AG08396 (cell line): ENCODE results near the gene KCNRG.
"Not testable (repeated sequence)": the region's sequence is repeated elsewhere in the genome, so short reads cannot be mapped to it uniquely, and the experiment has no call there.

Experiments
- DNase-seq: peaks from one replicate; pipeline ENCODE4 v3.0.0; 2012; ENCODE audit warnings: low spot score, mixed read lengths

The KCNRG gene, protein sequence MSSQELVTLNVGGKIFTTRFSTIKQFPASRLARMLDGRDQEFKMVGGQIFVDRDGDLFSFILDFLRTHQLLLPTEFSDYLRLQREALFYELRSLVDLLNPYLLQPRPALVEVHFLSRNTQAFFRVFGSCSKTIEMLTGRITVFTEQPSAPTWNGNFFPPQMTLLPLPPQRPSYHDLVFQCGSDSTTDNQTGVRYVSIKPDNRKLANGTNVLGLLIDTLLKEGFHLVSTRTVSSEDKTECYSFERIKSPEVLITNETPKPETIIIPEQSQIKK

DNA sequence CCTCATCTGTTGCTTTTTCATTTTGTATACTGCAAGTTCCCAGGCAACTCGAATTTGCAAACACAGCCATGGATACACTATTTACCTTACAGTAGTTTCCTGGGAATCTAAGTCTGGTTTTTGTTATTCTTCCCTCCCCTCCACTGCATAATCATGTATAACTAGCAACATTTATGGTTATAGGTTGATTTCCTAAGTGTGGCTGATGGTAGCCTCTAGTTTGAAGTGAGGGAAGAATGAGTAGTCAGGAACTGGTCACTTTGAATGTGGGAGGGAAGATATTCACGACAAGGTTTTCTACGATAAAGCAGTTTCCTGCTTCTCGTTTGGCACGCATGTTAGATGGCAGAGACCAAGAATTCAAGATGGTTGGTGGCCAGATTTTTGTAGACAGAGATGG lies at the start of gene KCNRG:
Gene KCNRG, plus strand, starts transcription at position 187 of the 400 bp plus-strand sequence. Its CDS starts 50 bp downstream, at position 237.
- no peak for DNase-seq

DNA sequence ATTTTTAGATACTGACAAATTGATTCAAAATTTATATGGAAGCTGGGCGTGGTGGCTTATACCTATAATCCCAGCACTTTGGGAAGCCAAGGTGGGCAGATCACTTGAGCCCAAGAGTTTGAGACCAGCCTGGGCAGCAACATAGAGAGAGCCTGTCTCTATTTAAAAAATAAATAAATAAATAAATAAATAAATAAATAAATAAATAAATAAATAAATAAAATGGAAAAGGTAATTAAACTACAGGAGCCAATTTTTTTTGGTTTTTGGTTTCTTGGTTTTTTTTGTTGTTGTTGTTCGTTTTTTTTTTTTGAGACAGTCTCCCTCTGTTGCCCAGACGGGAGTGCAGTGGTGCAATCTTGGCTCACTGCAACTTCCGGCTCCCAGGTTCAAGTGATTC lies 47.8 kb upstream of the KCNRG start:
- DNase-seq, result no peak

DNA sequence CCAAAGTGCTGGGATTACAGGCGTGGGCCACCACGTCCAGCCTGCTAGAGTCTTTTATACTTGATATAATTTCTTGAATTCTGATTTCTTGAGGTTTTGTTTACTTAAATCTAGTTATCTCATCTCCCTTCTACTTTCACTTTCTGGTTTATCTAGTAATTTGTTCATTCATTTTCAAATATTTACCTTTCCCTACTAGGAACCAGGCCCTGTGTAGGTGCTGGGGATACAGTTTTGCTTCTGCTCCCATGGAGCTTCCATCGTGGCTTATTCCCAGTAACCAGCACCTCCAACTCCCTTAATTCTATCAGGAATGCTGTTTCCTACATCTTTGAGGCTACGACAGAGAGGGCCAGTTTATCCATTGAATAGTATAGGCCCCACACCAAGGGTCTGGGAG lies 42.5 kb upstream of the KCNRG start:
- no peak for DNase-seq

DNA sequence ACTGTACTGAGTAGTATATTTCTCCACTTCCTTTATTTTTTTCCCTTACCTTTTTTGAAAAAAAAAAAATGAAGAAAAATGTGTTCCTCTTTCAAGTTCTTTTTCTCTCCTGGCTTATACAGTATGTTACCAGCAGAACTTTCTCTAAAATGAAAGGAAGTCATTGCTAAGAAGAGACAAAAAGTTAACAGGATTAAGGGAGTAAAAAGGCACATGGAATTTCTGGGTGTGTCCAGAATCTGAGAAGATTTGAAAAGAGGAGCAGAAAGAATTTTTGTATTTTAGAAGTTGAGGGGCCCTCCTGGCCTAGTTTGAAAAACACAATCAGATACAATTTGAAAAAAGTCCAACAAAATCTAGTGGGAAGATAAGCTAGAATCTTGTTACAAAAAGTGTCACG lies 39.4 kb upstream of the KCNRG start:
- DNase-seq, result no peak

GRCh38 chr13:49976314-49977258 lies 38.7 kb upstream of the KCNRG start:
- DNase-seq, result peak; percentile 59

GRCh38 chr13:49977992-49978391 lies 37.3 kb upstream of the KCNRG start:
- DNase-seq, result no peak

DNA sequence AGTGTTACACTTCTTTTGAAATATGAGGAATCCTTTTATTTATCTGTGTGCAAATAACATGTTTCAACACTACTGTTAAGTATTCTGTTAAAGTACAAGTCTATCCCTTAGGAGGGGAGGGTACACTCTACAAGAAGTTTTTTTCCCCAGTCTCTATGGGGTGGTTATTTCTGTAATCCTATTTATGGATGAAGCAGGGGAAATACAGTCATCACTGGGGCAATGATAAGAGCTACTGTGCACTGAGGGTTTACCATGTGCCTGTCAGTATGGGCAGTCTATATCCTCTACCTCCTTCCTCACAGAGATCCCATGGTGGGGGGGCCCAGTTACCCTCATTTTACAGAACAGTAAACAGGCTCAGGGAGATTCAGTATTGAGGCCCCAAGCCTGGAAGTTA lies 35.0 kb upstream of the KCNRG start:
- no peak for DNase-seq

- no peak for DNase-seq
Measured at GRCh38 chr13:49985129-49985528, 30.1 kb upstream of the KCNRG start.

DNA sequence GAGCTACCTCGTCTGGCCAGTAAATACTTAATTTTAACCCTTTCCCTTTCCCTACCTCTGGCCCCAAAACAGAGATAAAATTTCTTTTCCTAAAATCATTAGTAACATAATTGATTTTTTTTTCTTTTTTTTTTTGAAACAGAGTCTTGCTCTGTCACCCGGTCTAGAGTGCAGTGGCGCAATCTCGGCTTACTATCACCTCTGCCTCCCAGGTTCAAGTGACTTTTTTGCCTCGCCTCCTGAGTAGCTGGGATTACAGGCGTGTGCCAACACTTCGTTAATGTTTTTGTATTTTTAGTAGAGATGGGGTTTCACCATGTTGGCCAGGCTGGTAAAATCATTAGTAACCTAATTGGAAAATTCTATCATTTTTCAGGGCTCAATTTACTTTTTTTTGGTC lies 28.8 kb upstream of the KCNRG start:
- DNase-seq, result no peak

- DNase-seq, result not testable (repeated sequence)
Measured at GRCh38 chr13:49990612-49991011, 24.6 kb upstream of the KCNRG start.

- DNase-seq, result no peak
Measured at GRCh38 chr13:49993111-49993510, 22.1 kb upstream of the KCNRG start.

DNA sequence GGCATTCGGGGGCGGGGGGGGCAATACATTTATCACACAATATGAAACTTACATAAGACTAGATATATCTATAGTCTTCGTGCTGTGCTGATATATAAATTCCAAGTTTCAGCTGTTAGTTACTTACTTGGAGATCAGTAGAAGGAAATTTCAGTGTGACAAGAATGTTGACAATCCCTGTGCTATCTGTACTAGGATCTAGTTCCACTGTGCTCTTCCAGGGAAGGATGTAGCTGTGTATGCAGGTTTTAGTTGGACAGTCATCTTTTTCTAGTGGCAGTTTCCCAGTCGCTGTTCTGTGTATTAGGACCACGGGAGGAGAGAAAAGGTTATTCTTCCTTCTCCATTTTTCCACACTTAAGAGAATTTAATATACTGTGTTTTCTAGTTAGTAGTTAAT lies 21.6 kb upstream of the KCNRG start:
- no peak for DNase-seq

- DNase-seq, result no peak
Measured at GRCh38 chr13:49995625-49996101, 19.6 kb upstream of the KCNRG start.

DNA sequence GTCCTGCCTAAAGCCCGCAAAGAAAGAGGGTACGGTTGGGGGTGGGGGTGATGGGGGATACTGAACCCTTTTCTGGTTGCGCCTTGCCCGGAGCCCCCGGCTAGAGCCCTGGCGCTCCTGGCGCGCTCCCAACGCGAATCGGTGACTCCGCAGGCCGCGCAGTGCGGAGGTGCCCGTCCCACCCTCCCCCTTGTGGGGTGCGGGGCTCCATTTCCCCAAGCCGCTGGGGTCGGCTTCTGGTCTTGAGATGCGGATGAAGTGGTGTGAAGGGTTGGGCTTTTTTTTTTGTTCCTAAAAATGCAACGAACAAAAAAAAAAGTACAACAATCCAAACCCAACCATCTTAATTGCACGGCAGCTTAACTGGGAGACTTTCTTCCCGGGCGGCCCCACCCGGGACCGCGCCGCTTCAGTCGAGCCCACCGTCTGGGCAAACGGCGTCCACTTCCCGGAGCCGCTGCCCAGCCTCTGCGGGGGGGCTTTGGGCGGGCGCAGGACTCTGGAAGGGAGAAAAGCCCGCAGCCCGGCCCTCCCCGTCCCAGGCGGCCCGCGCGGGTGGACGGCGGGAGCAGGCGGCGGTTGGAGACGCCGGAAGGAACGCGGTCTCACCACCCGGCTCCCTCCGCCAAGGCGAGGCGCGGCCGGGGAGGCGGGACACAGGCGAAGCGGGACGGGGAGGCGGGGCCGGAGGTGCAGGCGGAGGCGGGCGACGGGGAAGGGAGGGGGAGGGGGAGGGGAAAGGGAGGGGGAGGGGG lies 18.9 kb upstream of the KCNRG start:
- peak; percentile 96 for DNase-seq

DNA sequence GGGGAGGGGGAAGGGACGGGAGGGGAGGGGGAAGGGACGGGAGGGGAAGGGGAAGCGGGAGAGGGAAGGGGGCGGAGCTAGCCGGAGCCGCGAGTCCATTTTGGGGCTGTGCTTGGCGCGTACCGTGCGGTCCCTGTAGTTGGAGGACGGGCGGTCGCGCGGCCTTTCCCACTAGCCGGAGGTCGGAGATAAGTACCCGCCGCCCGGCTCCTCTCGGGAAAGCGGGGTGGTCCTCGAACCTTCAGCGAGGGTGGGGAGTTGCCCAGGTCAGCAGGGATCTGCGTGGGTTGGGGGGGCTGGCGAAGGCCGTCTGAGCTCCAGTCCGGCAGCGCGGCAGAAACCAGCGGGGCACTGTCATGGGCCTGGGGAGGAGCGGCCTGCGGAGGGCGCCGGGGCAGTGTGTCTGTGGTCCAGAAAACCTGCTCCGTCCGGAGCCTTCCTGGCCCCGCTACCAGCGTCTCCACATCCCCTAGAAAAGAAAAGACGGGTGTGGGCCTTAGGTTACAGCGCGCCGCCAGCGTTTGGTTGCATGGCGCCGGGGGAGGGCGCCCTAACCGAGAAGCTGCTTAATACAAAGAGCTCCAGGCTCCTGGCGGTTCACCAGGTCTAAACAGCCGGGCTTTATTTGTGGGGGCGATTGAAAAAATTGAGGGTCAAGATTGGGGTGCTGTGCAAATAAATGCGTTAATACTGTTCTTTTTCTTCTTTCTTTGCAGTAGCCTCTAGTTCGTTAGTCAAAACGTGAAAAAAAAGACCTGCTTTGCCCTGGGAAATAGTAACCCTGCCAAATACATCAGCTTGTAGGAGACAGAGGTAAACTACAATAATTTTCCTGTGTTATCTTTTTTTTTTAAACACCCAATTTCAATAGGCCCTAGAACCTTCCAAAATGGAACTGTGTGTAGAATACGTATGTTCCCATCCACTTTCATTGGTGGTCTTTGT lies 18.0 kb upstream of the KCNRG start, which contains the start of gene TRIM13:
Gene TRIM13, plus strand, starts transcription at position 92 of the 945 bp plus-strand sequence. CDS start 14,899 bp downstream, outside the sequence.
- peak; percentile 84 for DNase-seq

DNA sequence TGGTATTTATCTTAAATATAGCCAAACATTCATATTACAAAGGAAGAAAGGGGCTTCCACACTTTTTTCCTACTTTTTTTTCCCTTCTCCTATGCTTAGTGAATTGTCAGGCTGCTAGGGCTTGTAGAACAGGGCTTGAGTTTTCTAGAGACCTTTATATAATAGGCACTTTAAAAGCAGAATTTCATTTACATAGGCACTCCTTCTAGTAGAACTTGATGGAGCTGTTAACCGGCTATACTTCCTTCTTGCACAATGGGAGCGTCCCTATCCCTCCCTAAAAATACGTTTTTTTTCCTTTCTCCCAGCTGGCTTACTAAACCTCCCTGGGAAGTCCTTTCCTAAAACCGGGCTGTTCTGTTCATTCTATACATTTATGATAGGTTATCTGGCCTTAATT lies 17.3 kb upstream of the KCNRG start:
- no peak for DNase-seq

- no peak for DNase-seq
Measured at GRCh38 chr13:49998714-49999624, 16.3 kb upstream of the KCNRG start.

GRCh38 chr13:50001287-50001686 lies 14.0 kb upstream of the KCNRG start:
- DNase-seq, result no peak

GRCh38 chr13:50006426-50007135 lies 8.7 kb upstream of the KCNRG start:
- DNase-seq, result no peak
